K562 treated with DMSO at 1 percent for 24 hours (cell line): ENCODE measurements around the gene DNMT3A. TPM values are rescaled to one million over a fixed set of nuclear protein-coding genes. Genes with fewer than 3 reads are reported as not detected.

Source experiments
- total RNA-seq: library from RNA; unstranded; fragments of 300-600 nt; gene quantifications from 2 replicates; pipeline ENCODE4 v1.2.3, GENCODE V29; 2022; ENCODE audit warnings: low read depth; ENCODE audit not compliant: insufficient read depth

Gene DNMT3A
- 6.4 and 9.8 TPM in 2 replicates for total RNA-seq

GRCh38 chr2:25341753-25342371, at the start of gene DNMT3A:
DNMT3A (minus strand) TSS chr2:25341925; CDS start chr2:25313984, 27,941 bp downstream.

Other genes starting within 250 kb of the DNMT3A start
- not detected in 2 replicates for gene POMC, start 173.3 kb downstream of the DNMT3A start, total RNA-seq